ACC112 (cell line): ENCODE measurements around the gene TTLL11.
"Not testable (repeated sequence)": the region's sequence is repeated elsewhere in the genome, so short reads cannot be mapped to it uniquely, and the experiment has no call there.

ENCODE experiments used
- H2AFZ ChIP-seq: fragments of 200-600 bp; sonication (generic); one replicate; pipeline ENCODE4 v1.6.0; 2017; ENCODE audit warnings: antibody characterized with exemption, low read length; ENCODE audit not compliant: unreplicated experiment
- H3K27ac ChIP-seq: fragments of 200-600 bp; sonication (generic); 2 replicates; pipeline ENCODE4 v1.5.1; 2014; ENCODE audit warnings: low read depth, mild to moderate bottlenecking, antibody characterized with exemption, low read length, moderate library complexity
- H3K27me3 ChIP-seq: fragments of 200-600 bp; sonication (generic); 2 replicates; pipeline ENCODE4 v1.6.1; 2014; ENCODE audit warnings: mild to moderate bottlenecking, antibody characterized with exemption, low read length, moderate library complexity, mixed read lengths; ENCODE audit not compliant: insufficient read depth
- H3K36me3 ChIP-seq: fragments of 200-600 bp; sonication (generic); 2 replicates; pipeline ENCODE4 v1.6.1; 2016; ENCODE audit warnings: mild to moderate bottlenecking, antibody characterized with exemption, low read length, moderate library complexity, mixed read lengths; ENCODE audit not compliant: insufficient read depth
- H3K4me1 ChIP-seq: fragments of 200-600 bp; sonication (generic); one replicate; pipeline ENCODE4 v1.6.1; 2016; ENCODE audit warnings: low read length, mixed read lengths; ENCODE audit not compliant: insufficient read depth, unreplicated experiment, control insufficient read depth
- H3K4me3 ChIP-seq: fragments of 200-600 bp; sonication (generic); 2 replicates; pipeline ENCODE4 v1.5.1; 2014; ENCODE audit warnings: mild to moderate bottlenecking, low read depth, low read length
- H3K79me2 ChIP-seq: fragments of 200-600 bp; sonication (generic); one replicate; pipeline ENCODE4 v1.6.0; 2016; ENCODE audit warnings: low read length; ENCODE audit not compliant: control insufficient read depth, unreplicated experiment, insufficient read depth

TTLL11 gene

GRCh38 chr9:121984726-121985402 lies 108.2 kb downstream of the TTLL11 start:
- Histone ChIP-seq H2AFZ (peak overlapping the region; percentile 54), H3K4me3 (peak overlapping the region; percentile 20; the same call in 1 of the 2 replicates), H3K79me2 (no peaks in the 10 kb centered on the region), H3K27me3 (no peaks in the 10 kb centered on the region), H3K27ac (peak overlapping the region; percentile 87), H3K36me3 (no peaks in the 10 kb centered on the region), H3K4me1 (peaks cover 19% of the 10 kb centered on the region)

DNA sequence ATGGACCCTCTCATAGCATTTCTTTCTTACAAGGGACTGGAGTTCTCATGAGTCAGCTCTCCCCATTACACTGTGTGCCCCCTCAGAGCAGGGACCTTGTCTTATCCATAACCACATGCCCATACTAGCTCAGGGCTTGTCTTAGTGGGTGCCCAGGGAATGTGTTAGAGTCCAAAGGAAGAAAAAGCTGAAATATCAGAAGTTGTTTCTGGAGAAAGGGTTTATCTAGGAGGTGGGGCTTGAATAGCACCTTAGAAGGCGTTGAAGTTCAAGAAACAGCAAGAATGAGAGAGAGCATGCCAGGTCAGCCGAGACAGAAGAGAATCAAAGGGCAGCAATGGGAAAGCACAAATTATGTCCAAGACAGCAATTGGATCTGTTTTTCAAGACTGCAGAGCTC lies 109.4 kb downstream of the TTLL11 start:
- Histone ChIP-seq H3K79me2 (no peaks in the 10 kb centered on the region), H3K27me3 (no peaks in the 10 kb centered on the region), H3K36me3 (no peaks in the 10 kb centered on the region), H3K4me3 (no peak overlapping the region), H3K27ac (peak overlapping the region; percentile 87), H2AFZ (no peak overlapping the region), H3K4me1 (peaks cover 19% of the 10 kb centered on the region)

- Histone ChIP-seq H3K27ac (no peak overlapping the region), H3K36me3 (no peaks in the 10 kb centered on the region), H3K27me3 (no peaks in the 10 kb centered on the region), H2AFZ (no peak overlapping the region), H3K79me2 (no peaks in the 10 kb centered on the region), H3K4me1 (peaks cover 24% of the 10 kb centered on the region), H3K4me3 (no peak overlapping the region)
Measured at GRCh38 chr9:121981118-121981883, 111.8 kb downstream of the TTLL11 start.

DNA sequence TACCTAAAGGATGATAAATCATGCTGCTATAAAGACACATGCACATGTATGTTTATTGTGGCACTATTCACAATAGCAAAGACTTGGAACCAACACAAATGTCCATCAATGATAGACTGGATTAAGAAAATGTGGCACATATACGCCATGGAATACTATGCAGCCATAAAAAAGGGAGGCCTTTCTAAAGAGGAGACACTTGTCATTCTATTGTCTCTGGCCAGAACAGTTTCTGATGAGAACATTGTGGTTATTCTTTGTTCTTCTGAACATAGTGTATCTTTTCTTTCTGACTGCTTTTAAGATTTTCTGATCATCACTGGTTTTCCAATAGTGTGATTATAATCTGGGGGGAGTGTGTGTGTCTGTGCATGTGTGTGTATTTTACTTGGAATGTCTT lies 112.4 kb downstream of the TTLL11 start:
- not testable (repeated sequence) for H3K36me3 ChIP-seq

GRCh38 chr9:121979736-121980135 lies 113.4 kb downstream of the TTLL11 start:
- Histone ChIP-seq H2AFZ (no peak overlapping the region), H3K79me2 (no peaks in the 10 kb centered on the region), H3K36me3 (no peaks in the 10 kb centered on the region), H3K4me1 (peaks cover 15% of the 10 kb centered on the region), H3K27ac (no peak overlapping the region), H3K4me3 (no peak overlapping the region), H3K27me3 (no peaks in the 10 kb centered on the region)

More for the DNA sequence above, 112.4 kb downstream of the TTLL11 start:
- not testable (repeated sequence) for H3K4me3 ChIP-seq, H3K27ac ChIP-seq, H3K27me3 ChIP-seq, H2AFZ ChIP-seq, H3K79me2 ChIP-seq
- peaks cover 20% of the 10 kb centered on the region for H3K4me1 ChIP-seq

DNA sequence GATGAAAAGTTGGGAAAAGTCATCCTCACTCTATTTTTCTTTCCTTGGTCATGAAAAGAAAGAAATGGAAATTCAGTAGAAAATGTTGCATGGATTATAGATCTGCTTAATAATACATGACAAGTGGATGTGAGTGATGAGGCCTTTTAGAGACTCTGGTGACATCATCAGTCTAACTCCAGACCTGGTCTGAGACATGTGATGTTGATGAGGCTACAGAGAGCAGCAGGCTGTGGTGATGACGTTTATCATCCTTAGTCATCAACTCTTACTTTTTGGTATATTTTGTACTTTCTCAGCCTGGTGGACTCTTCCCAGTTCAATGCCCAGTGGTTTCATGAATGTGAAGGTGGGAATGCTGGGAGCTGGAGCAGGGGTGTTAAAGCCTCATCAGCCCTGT lies 116.4 kb downstream of the TTLL11 start:
- Histone ChIP-seq H2AFZ (no peak overlapping the region), H3K79me2 (no peaks in the 10 kb centered on the region), H3K36me3 (no peaks in the 10 kb centered on the region), H3K27me3 (no peaks in the 10 kb centered on the region), H3K4me3 (no peak overlapping the region), H3K4me1 (peaks cover 33% of the 10 kb centered on the region), H3K27ac (peak overlapping the region; percentile 24; the same call in 1 of the 2 replicates)

- no peak overlapping the region for H2AFZ ChIP-seq
- H3K4me3 ChIP-seq: no peak overlapping the region
- H3K36me3 ChIP-seq: no peaks in the 10 kb centered on the region
- H3K27me3 ChIP-seq: no peaks in the 10 kb centered on the region
- H3K79me2 ChIP-seq: no peaks in the 10 kb centered on the region
- H3K27ac ChIP-seq: no peak overlapping the region
- H3K4me1 ChIP-seq: peaks cover 33% of the 10 kb centered on the region
Measured at GRCh38 chr9:121975801-121976277, 117.3 kb downstream of the TTLL11 start.

GRCh38 chr9:121974421-121974820 lies 118.7 kb downstream of the TTLL11 start:
- Histone ChIP-seq H3K4me3 (no peak overlapping the region), H3K27ac (no peak overlapping the region), H3K4me1 (peaks cover 33% of the 10 kb centered on the region), H2AFZ (no peak overlapping the region), H3K36me3 (no peaks in the 10 kb centered on the region), H3K79me2 (no peaks in the 10 kb centered on the region), H3K27me3 (no peaks in the 10 kb centered on the region)

DNA sequence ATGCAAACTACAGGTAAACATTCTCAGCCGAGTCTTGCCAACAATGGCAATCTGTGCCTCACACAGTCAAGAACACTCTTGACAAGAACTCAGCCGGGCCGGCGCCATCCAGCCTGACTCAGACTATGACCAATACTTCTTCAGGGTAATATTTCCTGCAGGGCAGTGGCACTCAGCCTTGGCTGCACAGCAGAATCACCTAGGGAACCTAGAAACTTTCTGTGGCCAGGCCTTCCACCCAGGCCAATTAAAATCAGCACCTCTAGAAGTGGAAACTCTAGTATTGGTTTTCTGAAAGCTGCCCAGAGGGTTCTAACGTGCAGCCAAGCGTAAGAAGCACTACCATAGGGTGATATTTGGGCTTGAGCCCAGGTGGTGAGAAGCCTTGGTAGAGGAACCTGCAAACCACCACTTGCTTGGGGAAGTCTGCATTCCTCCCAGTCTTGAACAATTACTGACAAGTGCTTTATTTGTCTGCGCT lies 120.6 kb downstream of the TTLL11 start:
- H3K79me2 ChIP-seq: no peaks in the 10 kb centered on the region
- H3K27ac ChIP-seq: peak overlapping the region; percentile 78
- peak overlapping the region; percentile 15; the same call in 1 of the 2 replicates for H3K4me3 ChIP-seq
- no peaks in the 10 kb centered on the region for H3K36me3 ChIP-seq
- no peaks in the 10 kb centered on the region for H3K27me3 ChIP-seq
- H2AFZ ChIP-seq: no peak overlapping the region
- peaks cover 33% of the 10 kb centered on the region for H3K4me1 ChIP-seq

DNA sequence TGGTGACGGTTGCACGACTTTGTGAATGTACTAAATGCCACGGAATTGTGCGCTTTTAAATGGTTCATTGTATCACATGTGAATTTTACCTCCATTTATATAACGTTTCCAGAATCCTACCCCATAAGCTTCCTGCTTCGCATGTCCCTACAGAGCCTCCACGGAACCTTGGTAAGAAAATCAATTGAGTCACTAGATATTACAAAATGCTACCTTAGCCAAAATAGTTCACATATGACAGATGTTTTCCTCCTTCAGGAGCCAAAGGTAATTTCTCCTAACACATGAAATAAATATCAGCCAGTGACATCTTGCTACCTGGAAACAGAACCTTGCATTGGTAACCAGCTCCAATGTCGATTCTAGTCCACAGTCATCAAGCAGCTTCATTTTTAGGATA lies 125.1 kb downstream of the TTLL11 start:
- H3K27me3 ChIP-seq: no peaks in the 10 kb centered on the region
- peaks cover 29% of the 10 kb centered on the region for H3K4me1 ChIP-seq
- no peaks in the 10 kb centered on the region for H3K36me3 ChIP-seq
- no peak overlapping the region for H3K4me3 ChIP-seq
- H2AFZ ChIP-seq: no peak overlapping the region
- no peak overlapping the region for H3K27ac ChIP-seq
- no peaks in the 10 kb centered on the region for H3K79me2 ChIP-seq
